ENCODE results near the gene OR2M7.
"Not testable (repeated sequence)": the region's sequence is repeated elsewhere in the genome, so short reads cannot be mapped to it uniquely, and the experiment has no call there.

The OR2M7 gene, protein sequence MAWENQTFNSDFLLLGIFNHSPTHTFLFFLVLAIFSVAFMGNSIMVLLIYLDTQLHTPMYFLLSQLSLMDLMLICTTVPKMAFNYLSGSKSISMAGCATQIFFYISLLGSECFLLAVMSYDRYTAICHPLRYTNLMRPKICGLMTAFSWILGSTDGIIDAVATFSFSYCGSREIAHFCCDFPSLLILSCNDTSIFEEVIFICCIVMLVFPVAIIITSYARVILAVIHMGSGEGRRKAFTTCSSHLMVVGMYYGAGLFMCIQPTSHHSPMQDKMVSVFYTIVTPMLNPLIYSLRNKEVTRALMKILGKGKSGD

DNA sequence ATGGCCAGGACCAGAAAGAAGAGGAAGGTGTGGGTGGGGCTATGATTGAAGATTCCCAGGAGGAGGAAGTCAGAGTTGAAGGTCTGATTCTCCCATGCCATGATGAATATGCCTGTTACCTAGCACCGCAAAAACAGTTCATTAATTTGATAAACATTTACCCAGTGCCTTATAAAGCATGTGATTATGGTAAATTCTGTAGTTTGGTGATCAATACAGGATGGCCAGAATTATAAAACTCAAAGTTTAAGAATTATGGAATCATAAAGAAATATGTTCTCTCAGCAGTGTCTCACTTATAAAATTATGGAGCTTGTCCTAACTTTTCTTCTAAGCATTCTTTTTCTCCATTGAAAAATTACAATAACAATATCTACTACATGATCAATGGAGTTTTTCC, at the start of gene OR2M7:
OR2M7 (minus strand) TSS at position 101 of the 400 bp plus-strand sequence; CDS start at position 101, 0 bp downstream.
- DNase-seq (ENCODE audit: low read depth in 2 of 2) = no peak

DNA sequence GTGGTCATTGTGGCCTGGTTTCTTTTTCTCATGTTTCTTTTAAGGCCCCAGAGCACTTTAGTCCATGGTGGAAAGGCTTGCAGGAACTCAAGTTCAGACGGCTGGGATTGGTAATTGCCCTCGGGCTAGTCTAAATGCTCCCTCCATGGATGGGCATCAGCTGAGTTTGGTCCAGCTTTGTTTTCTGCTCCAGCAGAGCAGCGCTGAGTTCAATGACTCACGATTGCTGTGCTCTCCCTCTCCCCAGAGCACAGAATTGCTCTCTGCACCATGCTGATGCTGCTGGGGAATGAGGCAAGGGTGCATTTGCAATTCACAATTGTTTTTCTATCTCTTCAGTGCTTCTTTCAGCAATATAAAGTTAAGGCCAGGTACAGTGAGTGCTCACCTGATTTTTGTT, 49.4 kb upstream of the OR2M7 start:
- DNase-seq (ENCODE audit: low read depth in 2 of 2) = no peak

DNA sequence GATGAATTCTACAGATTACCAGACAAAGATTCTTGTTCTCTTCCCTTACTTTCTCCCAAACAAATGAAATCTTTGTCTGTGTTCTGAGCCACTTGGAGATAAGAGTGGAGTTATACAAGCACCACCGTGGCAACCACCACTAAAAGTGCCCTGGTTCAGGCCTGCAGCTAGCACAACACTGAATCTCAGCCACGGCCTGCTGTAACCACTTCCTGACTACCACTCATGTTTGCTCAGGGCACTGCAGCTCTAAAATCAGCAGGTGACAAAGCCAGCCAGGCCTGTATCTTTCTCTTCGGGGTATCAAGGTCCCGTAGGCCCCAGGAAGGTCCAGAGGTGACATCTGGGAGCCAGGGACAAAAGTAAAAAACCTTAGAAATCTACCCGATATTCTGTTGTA, 48.0 kb upstream of the OR2M7 start:
- DNase-seq (ENCODE audit: low read depth in 2 of 2) = no peak

DNA sequence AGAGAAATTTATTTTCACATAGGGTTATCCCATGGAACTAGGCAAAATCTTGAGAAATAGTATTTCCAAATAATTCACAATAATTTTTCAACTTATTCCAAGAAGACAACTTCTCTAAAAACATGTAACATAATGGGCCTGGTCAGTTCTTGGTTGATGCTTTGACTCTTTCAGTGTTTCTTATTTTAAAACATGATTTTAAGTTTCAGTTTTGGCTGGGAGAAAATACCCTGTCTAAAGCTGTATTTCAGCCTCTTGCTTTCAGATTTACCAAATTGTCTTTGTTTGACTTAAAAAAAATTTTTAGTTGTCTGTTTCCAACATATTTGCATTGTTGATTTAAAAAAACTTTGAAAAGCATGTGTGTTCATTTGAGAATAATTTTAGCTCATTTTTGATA, 42.2 kb upstream of the OR2M7 start:
- DNase-seq (ENCODE audit: low read depth in 2 of 2) = no peak

DNA sequence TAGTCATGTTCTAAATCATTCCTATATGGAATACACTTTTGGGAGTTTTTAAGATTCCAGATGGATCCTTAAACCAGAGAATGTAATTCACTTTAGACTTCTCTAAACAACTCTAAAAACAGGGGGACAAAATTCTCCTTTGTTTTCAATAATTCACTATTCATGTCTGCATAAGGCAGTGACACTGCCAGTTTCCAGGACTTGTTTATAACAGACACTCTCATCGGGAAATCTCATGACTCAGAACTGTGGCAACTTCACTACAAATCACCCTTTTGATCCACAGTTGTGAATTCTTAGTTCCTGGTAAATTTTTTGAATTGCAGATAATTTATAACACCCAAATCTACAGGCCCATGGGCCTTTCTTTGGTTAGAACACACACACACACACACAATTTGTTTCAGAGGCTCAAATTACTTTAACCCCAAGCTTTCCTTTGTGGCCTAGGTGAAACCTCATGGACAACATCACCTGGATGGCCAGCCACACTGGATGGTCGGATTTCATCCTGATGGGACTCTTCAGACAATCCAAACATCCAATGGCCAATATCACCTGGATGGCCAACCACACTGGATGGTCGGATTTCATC, 36.9 kb upstream of the OR2M7 start, which contains the start of gene OR2T4:
OR2T4 (plus strand) TSS at position 545 of the 595 bp plus-strand sequence; CDS start at position 545, 0 bp downstream.
- no peak for DNase-seq (ENCODE audit: low read depth in 2 of 2)

DNA sequence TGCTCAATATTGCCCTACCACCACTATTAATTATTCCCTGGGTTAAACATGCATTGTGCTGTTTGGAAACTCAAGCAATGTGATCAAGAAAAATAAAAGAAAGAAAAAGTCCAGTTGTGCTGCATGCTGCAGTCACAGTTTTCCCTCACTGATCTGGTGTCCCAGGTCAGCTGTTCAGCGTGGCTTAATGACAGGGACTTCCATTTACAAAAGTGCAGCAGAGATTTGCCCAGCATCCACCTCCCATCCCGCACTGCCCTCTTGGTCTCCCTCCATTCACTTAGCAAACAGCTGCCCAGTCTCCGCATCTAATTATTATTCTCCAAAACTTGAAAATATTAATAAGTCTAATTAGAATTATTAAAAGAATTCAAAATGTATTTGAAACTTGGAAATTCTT, 35.0 kb upstream of the OR2M7 start:
- DNase-seq (ENCODE audit: low read depth in 2 of 2) = no peak

DNA sequence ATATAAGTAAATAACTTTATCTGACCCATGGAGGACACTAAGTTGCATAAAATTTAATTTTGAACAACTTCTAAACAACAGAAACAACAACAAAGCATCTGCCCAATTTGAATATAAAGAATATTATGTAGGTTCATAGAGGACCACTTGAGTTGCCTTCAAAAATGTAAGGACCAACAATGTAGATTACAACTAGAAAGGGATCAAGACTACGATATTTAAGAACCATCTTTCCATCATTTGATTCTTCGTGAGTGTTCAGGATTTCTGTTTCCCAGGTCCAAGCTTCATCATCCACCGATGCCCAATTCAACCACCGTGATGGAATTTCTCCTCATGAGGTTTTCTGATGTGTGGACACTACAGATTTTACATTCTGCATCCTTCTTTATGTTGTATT, 24.1 kb upstream of the OR2M7 start, which contains the start of gene OR14C36:
OR14C36 (plus strand) TSS at position 301 of the 400 bp plus-strand sequence; CDS start at position 301, 0 bp downstream.
- no peak for DNase-seq (ENCODE audit: low read depth in 2 of 2)

DNA sequence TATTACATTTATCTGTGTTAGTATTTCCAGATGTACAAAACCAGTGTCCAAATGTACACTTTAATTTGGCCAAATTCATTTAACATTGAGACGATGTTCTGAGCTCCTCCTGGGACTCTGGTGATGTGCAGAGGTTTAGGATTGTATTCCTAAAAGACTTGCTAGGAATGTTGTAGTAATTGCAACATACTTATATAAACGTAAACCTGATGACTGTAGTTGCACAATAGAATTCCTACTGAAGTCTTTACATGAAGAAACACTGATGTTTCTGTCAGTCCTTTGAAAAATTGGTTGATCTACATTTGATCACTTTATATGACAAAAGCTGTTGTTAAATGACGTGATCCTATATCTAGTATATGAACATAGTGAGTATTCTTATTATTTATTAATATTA, 19.1 kb upstream of the OR2M7 start:
- no peak for DNase-seq (ENCODE audit: low read depth in 2 of 2)

DNA sequence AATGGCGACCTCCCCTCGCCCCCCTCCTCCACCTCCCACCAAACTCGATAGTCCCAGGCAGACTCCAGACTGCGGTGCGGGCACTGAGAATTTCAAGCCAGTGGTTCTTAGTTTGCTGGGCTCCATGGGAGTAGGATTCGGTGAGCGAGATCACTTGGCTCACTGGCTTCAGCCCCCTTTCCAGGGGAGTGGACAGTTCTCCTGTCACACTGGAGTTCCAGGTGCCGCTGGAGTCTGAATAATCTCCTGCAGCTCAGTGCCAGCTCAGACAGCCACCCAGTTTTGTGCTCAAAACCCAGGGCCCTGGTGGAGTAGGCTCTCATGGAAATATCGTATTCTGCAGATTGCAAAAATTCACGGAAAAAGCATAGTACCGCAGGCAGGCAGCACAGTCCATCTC, 7.6 kb downstream of the OR2M7 start:
- DNase-seq (ENCODE audit: low read depth in 2 of 2) = no peak

DNA sequence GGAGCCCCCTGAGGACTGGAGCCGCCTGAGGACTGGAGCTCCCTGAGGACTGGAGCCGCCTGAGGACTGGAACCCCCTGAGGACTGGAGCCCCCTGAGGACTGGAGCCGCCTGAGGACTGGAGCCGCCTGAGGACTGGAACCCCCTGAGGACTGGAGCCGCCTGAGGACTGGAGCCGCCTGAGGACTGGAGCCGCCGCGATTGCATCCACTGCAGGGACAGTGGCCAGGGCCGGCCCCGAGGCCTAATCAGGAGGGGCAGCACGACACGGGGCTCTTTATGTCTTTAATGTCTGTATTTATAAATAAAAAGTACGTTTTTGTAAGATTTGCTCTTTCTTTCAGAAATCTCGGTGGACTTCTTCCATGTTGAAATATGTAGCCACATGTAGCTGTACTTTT, 17.6 kb downstream of the OR2M7 start:
- not testable (repeated sequence) for DNase-seq (ENCODE audit: low read depth in 2 of 2)

DNA sequence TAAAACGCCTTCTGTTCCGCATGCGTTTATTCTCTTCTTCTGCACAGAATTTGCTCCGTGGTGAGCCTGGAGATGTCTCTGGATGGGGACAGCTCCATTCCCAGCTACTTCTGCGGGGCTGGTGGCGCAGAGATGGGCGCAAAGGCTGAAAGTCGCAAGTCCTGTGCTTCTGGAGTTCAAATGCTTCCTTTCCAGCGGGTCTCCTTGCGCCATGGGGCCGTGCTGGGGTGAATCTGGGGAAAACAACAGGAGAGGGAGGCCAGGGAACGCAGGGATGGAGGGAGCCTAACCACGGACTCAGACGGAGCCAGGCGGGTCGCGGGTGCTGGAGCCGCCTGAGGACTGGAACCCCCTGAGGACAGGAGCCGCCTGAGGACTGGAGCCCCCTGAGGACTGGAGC, 18.3 kb downstream of the OR2M7 start:
- DNase-seq (ENCODE audit: low read depth in 2 of 2) = no peak

DNA sequence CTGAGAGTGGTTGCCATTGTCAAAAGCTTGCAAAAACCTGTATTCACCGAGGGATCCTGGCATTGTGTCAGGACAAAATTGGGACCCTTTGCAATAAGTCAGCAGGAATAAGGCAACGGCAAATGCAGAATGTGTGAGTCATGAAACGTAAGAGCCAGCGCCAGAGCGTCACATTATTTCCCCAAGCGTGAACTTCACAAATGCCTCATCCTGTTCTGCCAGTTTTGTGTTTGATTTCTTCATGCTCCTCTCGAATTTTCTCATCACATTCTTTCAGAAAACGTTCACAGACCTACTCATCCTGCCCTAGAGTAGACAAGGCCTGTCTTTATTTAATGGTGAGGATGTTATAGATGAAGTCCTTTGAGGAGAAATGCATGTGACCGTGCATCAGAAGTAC, 18.7 kb downstream of the OR2M7 start:
- not testable (repeated sequence) for DNase-seq (ENCODE audit: low read depth in 2 of 2)

DNA sequence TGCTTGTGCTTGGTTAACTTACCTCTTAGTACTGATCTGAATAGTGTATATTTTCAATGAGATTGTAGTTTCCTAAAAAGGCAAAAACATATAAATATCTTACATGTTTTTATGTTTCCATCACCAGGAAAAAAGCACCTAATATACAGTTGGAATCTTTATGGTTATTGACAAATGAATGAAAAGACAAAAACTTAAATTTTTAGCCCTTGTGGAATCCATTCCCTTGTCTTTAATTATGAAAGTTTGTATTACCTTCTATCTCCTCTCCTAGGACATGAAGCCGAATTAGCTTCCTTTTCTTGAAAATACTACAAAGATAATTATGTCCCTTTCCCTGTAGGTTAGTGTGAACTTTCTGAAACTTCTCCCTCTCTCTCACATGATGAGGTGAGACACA, 21.0 kb downstream of the OR2M7 start, which contains the start of gene OR2T12:
OR2T12 (minus strand) TSS at position 101 of the 400 bp plus-strand sequence. CDS start 7,846 bp downstream, outside the sequence.
- no peak for DNase-seq (ENCODE audit: low read depth in 2 of 2)

DNA sequence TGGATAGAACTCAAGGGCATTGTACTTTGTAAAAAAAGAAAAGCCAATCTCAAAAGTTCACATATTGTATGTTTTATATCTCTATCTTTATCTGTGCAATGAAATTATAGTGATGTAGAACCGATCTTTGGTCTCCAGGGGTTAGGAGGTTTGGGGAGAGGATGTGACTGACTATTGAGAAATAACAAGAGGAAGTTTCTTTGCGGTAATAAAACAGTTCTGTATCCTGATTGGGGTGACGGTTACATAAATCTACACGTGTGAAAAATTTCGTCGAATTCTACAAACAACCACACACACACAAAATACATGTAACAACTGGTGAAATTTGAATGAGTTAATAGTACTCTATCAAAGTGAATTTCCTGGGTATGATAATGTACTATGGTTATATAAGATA, 36.0 kb downstream of the OR2M7 start:
- no peak for DNase-seq (ENCODE audit: low read depth in 2 of 2)

DNA sequence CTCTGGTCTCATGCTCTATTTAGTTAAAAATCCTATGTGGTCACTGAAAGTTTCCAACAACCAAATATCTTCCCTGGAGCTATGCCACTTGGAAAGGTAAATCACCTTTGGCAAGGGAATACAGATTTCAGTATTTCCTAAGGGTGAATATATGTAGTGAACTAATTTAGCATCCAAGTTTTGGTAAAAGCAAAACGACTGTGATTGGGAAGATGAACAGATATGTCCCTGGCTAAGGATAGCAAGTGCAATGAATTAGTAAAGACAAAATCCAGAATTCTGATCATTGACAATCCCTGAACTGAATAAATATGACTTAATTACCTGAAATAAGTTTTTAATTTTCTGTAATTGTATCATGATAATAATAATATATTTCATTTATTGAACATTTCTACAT, 46.5 kb downstream of the OR2M7 start, which contains the start of gene OR2T33:
OR2T33 (minus strand) TSS at position 101 of the 400 bp plus-strand sequence. CDS start 4,162 bp downstream, outside the sequence.
- DNase-seq (ENCODE audit: low read depth in 2 of 2) = no peak

Measured in stimulated activated CD4-positive, alpha-beta T cell treated with anti-CD3 and anti-CD28 coated beads, Interleukin-1b, Interleukin-23, amount 100 ng/mL, for 4 hours (primary cell).